HG03457 (cell line): ENCODE data around the gene DNAH8.

Experiments
- ATAC-seq: cut with Tn5 transposase; IDR thresholded peaks from one replicate; pipeline ENCODE4 v1.9.1; 2021; ENCODE audit warnings: moderate number of reproducible peaks; ENCODE audit not compliant: unreplicated experiment

DNAH8 gene

DNA sequence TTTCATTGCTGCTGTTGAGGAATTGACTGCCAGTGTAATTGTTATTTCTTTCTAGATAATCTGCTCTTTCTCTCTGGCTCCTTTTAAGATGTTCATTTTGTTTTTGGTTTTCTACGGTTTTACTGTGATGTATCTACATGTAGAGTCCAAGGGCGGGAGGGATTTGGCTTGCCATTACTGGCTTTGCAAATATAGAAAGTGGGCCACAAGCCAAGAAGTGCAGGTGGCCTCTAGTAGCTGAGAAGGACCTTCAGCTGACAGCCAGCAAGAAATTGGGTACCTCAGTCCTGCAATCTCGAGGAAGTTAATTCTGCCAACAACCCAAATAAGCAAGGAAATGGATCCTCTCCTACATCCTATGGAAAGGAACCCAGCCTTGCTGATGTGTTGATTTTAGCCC, 290.7 kb downstream of the DNAH8 start:
- ATAC-seq: no peak

DNA sequence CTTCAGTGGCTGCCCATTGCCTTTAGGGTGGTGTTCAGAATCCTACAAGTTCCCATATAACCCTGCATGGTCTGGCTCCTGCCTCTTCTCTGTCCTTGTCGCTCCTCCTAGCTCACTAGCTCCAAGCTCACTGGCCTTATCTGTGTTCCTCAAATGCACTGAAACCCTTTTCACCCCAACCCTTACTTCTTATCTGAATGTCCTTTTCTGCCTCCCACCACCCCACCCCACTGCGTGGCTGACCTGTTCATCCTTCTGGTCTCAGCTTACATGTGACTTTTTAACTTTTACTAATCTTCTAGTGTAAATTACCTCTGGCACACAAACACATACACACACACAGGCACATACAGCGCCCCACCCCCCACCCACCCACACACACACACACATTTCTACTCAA, 292.5 kb downstream of the DNAH8 start:
- ATAC-seq: no peak

GRCh38 chr6:39008737-39009136, 293.6 kb downstream of the DNAH8 start:
- ATAC-seq: no peak

DNA sequence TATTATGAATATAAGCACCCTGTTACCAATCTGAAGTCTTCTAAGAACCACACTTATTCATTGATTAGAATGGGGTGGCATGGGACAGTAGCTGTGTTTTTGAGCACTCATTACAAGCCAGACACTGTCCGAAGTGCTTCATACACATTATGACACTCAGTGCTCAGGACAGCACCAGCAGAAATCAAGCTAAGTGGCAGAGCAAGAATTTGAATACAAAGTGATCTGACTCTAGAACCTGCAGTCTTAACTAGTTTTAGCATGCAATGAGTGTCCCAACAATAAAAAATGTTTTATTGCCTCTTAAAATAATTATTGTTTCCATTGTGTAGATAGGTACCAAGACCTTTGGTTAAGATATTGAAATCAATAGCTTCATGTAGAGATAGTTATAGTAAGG, 294.4 kb downstream of the DNAH8 start:
- no peak for ATAC-seq

- ATAC-seq: no peak
Measured at GRCh38 chr6:39016839-39017546, 301.9 kb downstream of the DNAH8 start.

DNA sequence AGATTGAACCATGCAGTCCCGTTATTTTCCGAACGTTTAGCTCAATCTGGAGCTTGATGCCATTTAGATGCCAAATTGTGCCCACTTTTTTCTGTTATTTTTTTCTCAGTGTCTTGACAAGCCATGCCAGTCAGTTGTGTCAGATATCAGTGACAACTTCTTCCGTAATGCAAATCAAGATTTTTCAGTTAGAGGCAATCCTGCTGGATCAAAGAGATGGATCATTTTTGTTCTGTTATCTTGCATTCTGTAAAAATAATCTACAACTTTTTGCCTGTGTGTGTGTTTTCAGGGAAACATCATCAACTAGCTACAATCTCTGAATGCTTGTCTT, 302.4 kb downstream of the DNAH8 start:
- ATAC-seq: no peak

GRCh38 chr6:39018103-39018502, 303.0 kb downstream of the DNAH8 start:
- no peak for ATAC-seq

- ATAC-seq: no peak
Measured at GRCh38 chr6:39020136-39020535, 305.0 kb downstream of the DNAH8 start.

DNA sequence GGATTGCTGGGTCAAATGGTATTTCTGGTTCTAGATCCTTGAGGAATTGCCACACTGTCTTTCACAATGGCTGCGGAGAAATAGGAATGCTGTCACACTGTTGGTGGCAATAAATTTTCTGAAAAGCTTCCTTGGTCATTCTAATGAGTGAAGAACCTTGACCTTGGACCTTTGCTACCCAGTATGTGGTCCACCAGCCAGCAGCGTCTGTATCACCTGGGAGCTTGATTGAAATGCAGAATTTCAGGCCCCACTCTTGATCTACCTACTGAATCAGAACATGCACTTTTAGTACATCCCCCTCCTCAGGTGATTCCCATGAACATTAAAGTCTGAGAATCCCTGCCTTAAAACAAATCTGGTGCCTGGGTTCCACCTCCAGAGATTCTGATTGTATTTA, 305.9 kb downstream of the DNAH8 start:
- ATAC-seq: no peak

GRCh38 chr6:39021779-39022178, 306.7 kb downstream of the DNAH8 start:
- no peak for ATAC-seq

- no peak for ATAC-seq
Measured at GRCh38 chr6:39026175-39026574, 311.1 kb downstream of the DNAH8 start.

GRCh38 chr6:39029156-39030011, 314.3 kb downstream of the DNAH8 start:
- no peak for ATAC-seq

- ATAC-seq: no peak
Measured at GRCh38 chr6:39035681-39036080, 320.6 kb downstream of the DNAH8 start.

GRCh38 chr6:39037082-39037508, 322.0 kb downstream of the DNAH8 start:
- no peak for ATAC-seq

DNA sequence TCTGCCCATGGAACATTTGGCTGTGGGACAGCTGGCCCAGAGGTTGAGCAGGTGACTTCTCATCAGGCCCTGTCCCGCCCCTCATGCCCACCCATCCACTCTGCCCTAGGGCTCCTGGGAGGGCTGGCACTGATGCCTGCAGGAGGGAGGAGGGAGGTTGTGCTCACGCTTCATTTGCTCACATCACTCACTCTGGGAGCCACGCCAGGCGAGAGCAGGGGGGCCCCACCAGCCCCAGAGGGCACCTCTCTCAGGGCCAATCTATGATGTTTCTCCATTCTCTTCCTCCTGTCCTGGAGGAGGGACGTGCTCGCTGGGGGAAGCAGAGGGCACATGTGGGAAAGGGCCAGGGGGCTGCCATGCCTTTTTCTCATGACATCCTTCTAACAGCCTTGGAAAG, 322.6 kb downstream of the DNAH8 start:
- no peak for ATAC-seq

GRCh38 chr6:39040080-39040673, 325.1 kb downstream of the DNAH8 start:
- no peak for ATAC-seq

DNA sequence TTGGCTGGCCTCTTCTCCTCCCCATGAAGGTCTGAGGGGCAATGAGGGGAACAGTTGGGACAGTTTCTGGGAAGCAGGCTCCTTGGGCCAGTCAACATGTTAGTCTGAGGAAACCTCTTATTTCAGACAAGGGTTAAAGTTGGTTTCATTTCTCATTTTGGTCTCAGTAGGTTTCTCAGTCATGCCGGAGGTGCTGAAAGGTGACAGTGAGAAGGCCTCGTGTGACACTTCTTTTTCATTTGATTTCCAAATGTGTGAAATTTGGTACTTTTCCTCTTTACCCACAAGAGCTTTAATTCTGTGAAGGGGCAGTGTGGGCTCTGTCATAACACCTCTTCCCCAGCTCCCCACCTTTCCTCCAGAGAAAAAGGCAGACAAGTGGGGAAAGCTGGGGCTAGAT, 326.0 kb downstream of the DNAH8 start:
- ATAC-seq: no peak

DNA sequence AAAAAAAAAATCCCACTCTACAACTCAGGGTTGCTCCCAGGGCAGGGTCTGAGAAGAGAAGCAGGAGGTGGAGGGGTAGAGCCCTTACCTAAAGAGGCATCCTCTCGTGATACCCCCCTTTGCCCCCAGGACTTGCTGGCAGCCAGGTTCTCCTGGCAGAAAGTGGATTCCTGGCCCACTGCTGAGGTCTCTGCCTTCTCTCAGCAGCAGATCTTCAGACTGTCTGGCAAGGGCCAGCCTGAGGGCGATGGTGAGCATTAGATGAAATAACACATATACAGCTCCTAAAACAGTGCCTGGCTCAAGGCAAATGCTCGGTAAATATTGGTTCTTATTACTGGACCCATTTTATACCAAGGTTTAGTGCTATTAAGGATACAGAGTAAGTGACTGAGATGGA, 328.7 kb downstream of the DNAH8 start:
- ATAC-seq: no peak

GRCh38 chr6:39044181-39044580, 329.1 kb downstream of the DNAH8 start:
- ATAC-seq: no peak

GRCh38 chr6:39047434-39048327, 332.6 kb downstream of the DNAH8 start:
- ATAC-seq: no peak
